Vagina (tissue), 2 donors: ENCODE data around the gene SLC25A44.

Experiments used
- POLR2AphosphoS5 ChIP-seq, 2 donors: sonication (generic); formaldehyde crosslinking; IDR thresholded peaks; one replicate each; pipeline ENCODE4 v1.9.0; 2017; ENCODE audit warnings: antibody characterized with exemption in 2 of 2, mild to moderate bottlenecking in 2 of 2, low read depth in 1 of 2; ENCODE audit not compliant: insufficient read depth in 1 of 2
- TF ChIP-seq, protein P1 (sequence below), 3 experiments: fragments of 450-650 bp in 2 of 3; fragments of 200-600 bp in 1 of 3; sonication (generic) in 1 of 3; IDR thresholded peaks; one replicate each; pipeline ENCODE4 v1.5.1; 2017 to 2019; ENCODE audit warnings: antibody characterized with exemption in 3 of 3, mild to moderate bottlenecking in 2 of 3, moderate library complexity in 2 of 3

DNA sequence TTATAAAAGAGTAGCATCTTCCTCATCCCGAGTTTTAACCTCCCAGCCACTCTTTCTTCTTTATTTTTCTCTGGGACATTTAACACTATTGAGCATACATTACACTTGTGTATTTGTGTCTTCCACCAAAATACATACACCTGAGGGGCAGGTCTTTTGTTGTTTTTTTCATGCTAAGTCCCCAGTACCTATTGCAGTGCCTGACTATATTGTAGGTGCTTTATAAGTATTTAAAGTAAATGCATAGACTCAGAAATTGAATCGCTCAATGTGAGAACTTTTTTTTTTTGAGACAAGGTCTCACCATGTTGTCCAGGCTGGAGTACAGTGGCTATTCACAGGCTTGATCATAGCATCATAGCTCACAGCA, 48.3 kb upstream of the SLC25A44 start:
- TF ChIP-seq POLR2AphosphoS5 (IDR thresholded peaks at IDR 0.05; ENCODE audit: insufficient read depth in 1 of 2, low read depth in 1 of 2) = no peak
- TF ChIP-seq, protein P1, sequence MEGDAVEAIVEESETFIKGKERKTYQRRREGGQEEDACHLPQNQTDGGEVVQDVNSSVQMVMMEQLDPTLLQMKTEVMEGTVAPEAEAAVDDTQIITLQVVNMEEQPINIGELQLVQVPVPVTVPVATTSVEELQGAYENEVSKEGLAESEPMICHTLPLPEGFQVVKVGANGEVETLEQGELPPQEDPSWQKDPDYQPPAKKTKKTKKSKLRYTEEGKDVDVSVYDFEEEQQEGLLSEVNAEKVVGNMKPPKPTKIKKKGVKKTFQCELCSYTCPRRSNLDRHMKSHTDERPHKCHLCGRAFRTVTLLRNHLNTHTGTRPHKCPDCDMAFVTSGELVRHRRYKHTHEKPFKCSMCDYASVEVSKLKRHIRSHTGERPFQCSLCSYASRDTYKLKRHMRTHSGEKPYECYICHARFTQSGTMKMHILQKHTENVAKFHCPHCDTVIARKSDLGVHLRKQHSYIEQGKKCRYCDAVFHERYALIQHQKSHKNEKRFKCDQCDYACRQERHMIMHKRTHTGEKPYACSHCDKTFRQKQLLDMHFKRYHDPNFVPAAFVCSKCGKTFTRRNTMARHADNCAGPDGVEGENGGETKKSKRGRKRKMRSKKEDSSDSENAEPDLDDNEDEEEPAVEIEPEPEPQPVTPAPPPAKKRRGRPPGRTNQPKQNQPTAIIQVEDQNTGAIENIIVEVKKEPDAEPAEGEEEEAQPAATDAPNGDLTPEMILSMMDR (IDR thresholded peaks at IDR 0.05) = no peak
